ENCODE data around the gene DLG5. TPM values are rescaled to one million over a fixed set of nuclear protein-coding genes. Genes with fewer than 3 reads are reported as not detected.

DLG5 gene
- total RNA-seq, 4 donors from 2014 or later: 117 to 196 (median 147) TPM

DNA sequence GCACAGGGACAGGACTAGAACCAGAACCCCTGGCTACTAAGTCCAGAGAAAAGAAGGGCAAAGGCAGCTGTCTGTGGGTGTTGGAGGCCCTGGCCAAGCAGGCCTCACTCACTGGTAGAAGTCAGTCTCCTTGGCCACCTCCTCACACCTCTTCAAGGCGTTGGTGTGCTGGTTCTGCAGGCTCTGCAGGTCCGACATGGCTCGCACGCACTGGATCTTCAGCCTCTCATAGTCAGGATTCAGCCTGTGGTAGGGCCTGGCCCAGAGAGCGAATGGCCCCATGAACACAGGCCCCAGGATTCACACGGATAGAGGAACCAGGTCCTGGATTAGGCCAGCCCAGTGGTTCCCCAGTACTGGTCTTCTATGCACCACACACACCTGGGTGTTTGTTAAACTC, 72.4 kb downstream of the DLG5 start:
- H3K4me1 ChIP-seq: peaks cover 42% of the 10 kb centered on the region
- TF ChIP-seq, protein P1, sequence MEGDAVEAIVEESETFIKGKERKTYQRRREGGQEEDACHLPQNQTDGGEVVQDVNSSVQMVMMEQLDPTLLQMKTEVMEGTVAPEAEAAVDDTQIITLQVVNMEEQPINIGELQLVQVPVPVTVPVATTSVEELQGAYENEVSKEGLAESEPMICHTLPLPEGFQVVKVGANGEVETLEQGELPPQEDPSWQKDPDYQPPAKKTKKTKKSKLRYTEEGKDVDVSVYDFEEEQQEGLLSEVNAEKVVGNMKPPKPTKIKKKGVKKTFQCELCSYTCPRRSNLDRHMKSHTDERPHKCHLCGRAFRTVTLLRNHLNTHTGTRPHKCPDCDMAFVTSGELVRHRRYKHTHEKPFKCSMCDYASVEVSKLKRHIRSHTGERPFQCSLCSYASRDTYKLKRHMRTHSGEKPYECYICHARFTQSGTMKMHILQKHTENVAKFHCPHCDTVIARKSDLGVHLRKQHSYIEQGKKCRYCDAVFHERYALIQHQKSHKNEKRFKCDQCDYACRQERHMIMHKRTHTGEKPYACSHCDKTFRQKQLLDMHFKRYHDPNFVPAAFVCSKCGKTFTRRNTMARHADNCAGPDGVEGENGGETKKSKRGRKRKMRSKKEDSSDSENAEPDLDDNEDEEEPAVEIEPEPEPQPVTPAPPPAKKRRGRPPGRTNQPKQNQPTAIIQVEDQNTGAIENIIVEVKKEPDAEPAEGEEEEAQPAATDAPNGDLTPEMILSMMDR (IDR thresholded peaks at IDR 0.05): no peak
- TF ChIP-seq POLR2AphosphoS5 (IDR thresholded peaks at IDR 0.05) (peak in 1 of 3 donors; percentile 60), EP300 (IDR thresholded peaks at IDR 0.05) (no peak), POLR2A (IDR thresholded peaks at IDR 0.05) (no peak)
- H3K27ac ChIP-seq: peak overlapping the region; percentile 62
- H3K36me3 ChIP-seq: peaks cover 39% of the 10 kb centered on the region
- 60% methylated on average over 6 of the region's 6 CpGs for WGBS
- no peaks in the 10 kb centered on the region for H3K27me3 ChIP-seq
- no peak for DNase-seq (ENCODE audit: low spot score in 2 of 2)
- no peak overlapping the region for H3K4me3 ChIP-seq
- no peaks in the 10 kb centered on the region for H3K9me3 ChIP-seq

DNA sequence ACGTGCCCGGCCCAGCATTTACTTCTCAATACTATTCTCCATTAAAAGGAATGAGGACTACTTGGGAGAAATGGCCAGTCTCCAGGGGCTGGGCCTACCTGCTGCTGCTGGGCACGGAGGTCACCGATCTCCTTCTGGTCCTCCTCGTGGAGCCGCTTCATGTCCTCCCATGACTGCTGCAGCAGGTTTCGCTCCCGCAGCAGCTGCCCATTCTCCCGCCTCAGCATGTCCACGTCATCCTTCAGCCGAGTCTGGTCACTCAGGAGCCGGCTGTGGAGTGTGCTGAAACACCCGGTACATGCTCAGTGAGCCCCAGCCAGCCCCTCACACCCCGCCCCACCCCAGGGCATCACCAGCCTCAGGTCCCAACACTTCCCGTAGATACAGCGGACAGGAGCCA, 73.3 kb downstream of the DLG5 start:
- peaks cover 39% of the 10 kb centered on the region for H3K36me3 ChIP-seq
- peak overlapping the region; percentile 62 for H3K27ac ChIP-seq
- no peak for DNase-seq (ENCODE audit: low spot score in 2 of 2)
- no peaks in the 10 kb centered on the region for H3K27me3 ChIP-seq
- H3K4me1 ChIP-seq: peaks cover 42% of the 10 kb centered on the region
- TF ChIP-seq POLR2A (IDR thresholded peaks at IDR 0.05) (no peak), EP300 (IDR thresholded peaks at IDR 0.05) (no peak), POLR2AphosphoS5 (IDR thresholded peaks at IDR 0.05) (no peak)
- TF ChIP-seq, protein P1 (IDR thresholded peaks at IDR 0.05): no peak
- WGBS: 77% methylated on average over 15 of the region's 16 CpGs
- no peak overlapping the region for H3K4me3 ChIP-seq
- H3K9me3 ChIP-seq: no peaks in the 10 kb centered on the region

DNA sequence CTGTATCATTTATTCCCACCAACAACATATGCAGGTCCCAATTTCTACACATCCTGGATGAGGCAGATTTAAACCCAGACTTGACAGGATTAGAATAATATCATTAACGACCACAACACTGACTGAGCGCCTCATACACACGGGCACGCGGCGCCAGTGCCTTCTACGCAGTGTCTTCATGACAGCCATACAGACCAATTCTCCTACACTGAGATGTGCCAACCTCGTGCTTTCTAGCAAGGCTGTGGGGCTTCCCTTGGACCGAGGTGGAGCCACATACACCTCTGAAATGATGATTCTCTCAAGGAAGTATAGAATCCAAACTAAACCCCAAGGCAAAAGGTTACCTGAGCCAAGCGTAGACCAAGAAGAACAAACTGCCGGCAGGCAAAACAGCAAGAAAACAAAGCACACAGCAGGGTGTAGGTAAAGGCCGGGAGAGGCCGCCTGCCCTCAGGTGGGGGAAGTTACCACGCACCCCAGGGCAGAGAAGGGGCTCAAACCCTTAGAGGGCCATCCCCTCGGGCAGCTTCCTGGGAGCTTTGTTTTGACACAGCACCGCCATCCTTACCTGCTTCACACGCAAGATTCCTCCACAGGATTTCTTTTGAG, 75.8 kb downstream of the DLG5 start:
- H3K9me3 ChIP-seq: no peaks in the 10 kb centered on the region
- TF ChIP-seq POLR2AphosphoS5 (IDR thresholded peaks at IDR 0.05) (no peak), EP300 (IDR thresholded peaks at IDR 0.05) (no peak), POLR2A (IDR thresholded peaks at IDR 0.05) (no peak)
- TF ChIP-seq, protein P1 (IDR thresholded peaks at IDR 0.05): no peak
- no peaks in the 10 kb centered on the region for H3K27me3 ChIP-seq
- H3K4me3 ChIP-seq: no peak overlapping the region
- H3K4me1 ChIP-seq: peaks cover 41% of the 10 kb centered on the region
- peaks cover 39% of the 10 kb centered on the region for H3K36me3 ChIP-seq
- no peak overlapping the region for H3K27ac ChIP-seq
- DNase-seq (ENCODE audit: low spot score in 2 of 2): no peak
- WGBS: 67% methylated on average over 17 of the region's 17 CpGs

DNA sequence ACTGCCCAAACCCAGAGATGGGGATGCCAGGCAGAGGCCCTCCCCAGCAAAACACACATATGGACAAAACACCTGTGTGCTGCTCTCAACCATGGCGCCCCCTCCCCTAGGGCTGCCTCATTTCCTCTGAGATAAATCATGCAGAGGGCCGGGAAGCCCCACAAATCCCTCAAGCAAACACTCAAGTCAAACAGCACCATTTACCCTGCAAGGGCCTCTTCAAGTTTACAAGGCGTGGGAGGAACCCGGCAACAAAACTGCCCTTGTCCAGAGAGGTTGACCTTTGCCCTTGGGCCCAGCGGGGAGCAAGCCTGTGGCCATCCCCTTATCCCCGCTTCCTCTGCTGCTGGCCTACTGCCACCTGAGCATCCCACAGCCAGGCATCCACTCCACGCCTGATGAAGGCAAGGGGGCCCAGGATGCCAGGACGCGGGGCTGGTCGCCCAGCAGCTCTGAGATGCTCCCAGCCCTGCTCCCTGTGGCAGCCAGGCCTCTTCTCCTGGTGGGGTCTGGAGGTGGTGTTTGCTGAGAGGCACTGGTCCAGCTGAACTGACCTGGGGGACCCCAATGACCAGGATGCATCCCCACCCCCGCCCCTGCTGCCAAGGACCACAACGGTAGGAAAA, 77.4 kb downstream of the DLG5 start:
- no peaks in the 10 kb centered on the region for H3K9me3 ChIP-seq
- peaks cover 41% of the 10 kb centered on the region for H3K36me3 ChIP-seq
- no peak overlapping the region for H3K27ac ChIP-seq
- H3K27me3 ChIP-seq: no peaks in the 10 kb centered on the region
- no peak for TF ChIP-seq POLR2A (IDR thresholded peaks at IDR 0.05)
- TF ChIP-seq, protein P1 (IDR thresholded peaks at IDR 0.05): no peak
- no peak for TF ChIP-seq EP300 (IDR thresholded peaks at IDR 0.05)
- TF ChIP-seq POLR2AphosphoS5 (IDR thresholded peaks at IDR 0.05): no peak
- H3K4me3 ChIP-seq: no peak overlapping the region
- WGBS: 72% methylated on average over 4 of the region's 12 CpGs
- DNase-seq (ENCODE audit: low spot score in 2 of 2): no peak
- H3K4me1 ChIP-seq: peaks cover 26% of the 10 kb centered on the region

DNA sequence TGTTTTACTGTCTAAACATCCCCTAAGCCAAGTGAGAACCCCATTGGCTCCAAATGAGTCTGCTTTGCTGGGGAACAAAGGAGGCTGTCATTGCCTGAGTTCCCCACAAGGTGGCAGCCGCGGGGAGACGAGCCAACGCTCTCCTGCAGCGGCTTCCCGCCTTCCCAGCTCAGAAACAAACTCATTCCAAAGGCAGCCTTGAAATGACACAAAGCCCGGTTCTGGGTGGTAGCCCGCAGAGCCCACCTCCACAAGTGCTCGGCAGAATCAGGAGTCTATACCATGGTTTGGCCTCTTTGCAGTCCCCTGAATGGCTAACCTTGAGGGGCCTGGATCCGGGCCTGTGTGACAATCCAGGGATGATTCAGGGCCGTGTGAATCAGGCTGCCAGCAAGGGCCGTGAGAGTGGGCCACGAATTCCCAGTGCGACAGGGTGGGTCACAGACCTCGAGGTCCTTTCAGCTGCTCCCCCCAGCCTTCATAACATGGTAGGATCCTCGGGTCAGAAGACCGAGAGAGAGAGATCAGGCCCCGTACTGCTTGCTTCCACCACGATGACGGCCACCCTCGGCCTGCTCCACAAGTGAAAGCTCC, 79.7 kb downstream of the DLG5 start:
- TF ChIP-seq, protein P1 (IDR thresholded peaks at IDR 0.05): peak; percentile 95
- TF ChIP-seq EP300 (IDR thresholded peaks at IDR 0.05): no peak
- peak in 1 of 3 donors; percentile 25 for TF ChIP-seq POLR2AphosphoS5 (IDR thresholded peaks at IDR 0.05)
- WGBS: 20% methylated on average over 17 of the region's 21 CpGs

More for the DNA sequence above, 79.7 kb downstream of the DLG5 start:
- Histone ChIP-seq H3K4me1 (peaks cover 15% of the 10 kb centered on the region), H3K4me3 (no peak overlapping the region), H3K27me3 (no peaks in the 10 kb centered on the region), H3K27ac (peak overlapping the region; percentile 39), H3K36me3 (peaks cover 44% of the 10 kb centered on the region), H3K9me3 (no peaks in the 10 kb centered on the region)
- peak; percentile 85 to 90 for DNase-seq (ENCODE audit: low spot score in 2 of 2)

Data from suprapubic skin (tissue), 4 donors.